Stimulated activated naive CD4-positive, alpha-beta T cell treated with Interleukin-2 at 50 U/mL for 16 hours (primary cell): ENCODE results near the gene LPO.

Experiments used
- DNase-seq: peaks from one replicate; lab custom pipeline; 2025; lab: John Stamatoyannopoulos, UW

LPO gene

GRCh38 chr17:58229384-58229783, 9.0 kb upstream of the LPO start:
- DNase-seq, result no peak

- DNase-seq, result no peak
Observed at GRCh38 chr17:58229881-58230280, 8.5 kb upstream of the LPO start.

DNA sequence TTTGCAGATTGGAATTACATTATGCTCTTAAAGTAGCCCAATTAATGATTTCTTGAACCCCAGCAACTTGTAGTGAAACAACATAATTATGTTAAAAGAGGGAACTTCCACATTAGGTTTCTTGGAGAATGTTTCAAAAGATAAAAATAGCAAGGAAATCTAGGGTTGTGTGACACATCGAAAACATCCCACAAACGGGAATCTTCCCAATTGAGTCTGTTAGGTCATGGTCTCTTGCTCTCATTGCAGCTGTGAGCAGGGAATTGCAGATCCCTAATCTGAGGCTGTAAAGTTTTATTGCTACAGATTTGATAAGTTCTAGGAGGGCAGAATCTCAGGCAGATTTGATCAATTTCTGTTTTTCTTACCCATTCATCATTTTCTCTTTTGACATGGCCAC, 6.7 kb upstream of the LPO start:
- no peak for DNase-seq

DNA sequence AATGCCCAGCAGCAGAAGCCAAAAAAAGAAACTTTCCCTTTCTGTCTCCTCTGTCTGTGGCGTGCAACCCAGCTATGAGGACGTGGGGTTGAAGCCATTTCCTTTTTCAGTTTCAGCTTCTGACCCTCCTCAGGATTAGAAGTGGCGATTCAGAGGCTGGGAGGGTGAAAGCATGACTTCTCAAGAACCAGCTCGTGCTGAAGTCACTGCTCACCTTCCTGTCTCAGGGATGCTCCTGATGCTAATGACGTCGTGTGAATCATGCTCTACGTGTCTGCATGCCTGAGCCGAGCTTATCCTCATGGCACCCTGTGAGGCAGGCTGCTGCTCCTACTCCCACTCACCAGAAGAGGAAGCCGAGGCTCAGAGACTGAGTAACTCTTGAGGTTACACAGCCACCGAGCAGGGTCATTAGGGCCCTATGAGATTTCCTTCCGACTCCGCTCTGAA, 5.7 kb upstream of the LPO start:
- DNase-seq, result no peak

- DNase-seq, result no peak
Observed at GRCh38 chr17:58233543-58233942, 4.8 kb upstream of the LPO start.

- no peak for DNase-seq
Observed at GRCh38 chr17:58234512-58234911, 3.9 kb upstream of the LPO start.

DNA sequence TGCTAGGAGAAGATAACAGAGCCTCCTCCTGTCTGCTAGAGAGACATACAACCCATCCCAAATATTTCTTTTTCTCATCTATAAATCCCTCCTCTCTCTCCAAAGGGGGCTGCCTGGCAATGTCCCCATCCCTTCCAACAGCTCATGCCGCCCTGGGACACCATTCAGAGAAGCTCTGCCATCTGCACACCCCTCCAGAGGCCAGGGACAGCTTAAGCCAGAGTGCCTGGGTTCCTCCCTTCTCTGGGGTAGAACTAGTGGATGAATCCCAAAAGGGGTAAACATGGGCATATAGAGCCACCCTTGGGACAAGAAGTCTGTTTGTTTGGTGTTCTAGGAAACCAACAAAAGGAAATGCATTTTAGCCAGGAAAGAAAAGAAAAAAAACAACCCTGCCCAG, 2.6 kb upstream of the LPO start:
- no peak for DNase-seq

DNA sequence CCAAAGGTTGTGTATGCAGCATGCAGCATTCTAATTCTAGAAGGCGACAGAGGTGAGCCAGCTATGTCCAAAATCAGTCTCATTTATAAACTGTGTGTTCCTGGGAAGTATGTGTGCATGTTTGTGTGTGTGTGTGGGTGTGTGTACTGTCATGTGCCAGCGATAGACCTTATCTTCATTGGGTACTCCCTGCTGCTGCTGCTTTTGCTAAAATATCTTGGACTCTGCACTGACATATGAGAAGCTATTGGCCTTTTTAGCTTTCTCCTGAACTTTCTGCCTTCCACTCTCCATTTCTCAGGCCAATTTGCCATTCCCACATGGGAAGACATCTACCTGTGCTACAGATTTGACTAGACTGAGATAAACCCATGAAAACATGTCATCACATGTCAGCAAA, 2.0 kb upstream of the LPO start:
- DNase-seq, result no peak

- DNase-seq, result no peak
Observed at GRCh38 chr17:58239987-58240386, 1.6 kb downstream of the LPO start.

GRCh38 chr17:58242171-58242784, 3.9 kb downstream of the LPO start:
- no peak for DNase-seq

DNA sequence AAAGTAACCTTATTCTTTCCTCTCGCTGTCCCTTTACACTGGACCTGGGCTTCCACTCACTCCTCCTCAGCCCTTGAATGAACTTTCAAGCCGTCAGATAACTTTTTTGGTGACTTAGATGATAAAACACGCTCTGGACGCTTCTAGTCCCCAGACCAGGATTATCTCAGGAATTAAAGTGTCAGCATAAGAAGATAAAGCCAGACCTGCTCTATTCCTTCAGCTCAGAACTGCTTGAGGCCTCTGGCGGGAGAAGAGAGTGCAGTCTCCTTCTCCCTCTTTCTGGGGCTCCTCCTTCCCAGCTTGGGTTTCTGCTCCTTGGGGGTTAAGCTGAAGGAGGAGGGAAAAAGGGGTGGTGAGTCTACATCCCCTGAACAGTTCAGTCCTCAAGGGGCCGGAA, 6.6 kb downstream of the LPO start:
- no peak for DNase-seq

DNA sequence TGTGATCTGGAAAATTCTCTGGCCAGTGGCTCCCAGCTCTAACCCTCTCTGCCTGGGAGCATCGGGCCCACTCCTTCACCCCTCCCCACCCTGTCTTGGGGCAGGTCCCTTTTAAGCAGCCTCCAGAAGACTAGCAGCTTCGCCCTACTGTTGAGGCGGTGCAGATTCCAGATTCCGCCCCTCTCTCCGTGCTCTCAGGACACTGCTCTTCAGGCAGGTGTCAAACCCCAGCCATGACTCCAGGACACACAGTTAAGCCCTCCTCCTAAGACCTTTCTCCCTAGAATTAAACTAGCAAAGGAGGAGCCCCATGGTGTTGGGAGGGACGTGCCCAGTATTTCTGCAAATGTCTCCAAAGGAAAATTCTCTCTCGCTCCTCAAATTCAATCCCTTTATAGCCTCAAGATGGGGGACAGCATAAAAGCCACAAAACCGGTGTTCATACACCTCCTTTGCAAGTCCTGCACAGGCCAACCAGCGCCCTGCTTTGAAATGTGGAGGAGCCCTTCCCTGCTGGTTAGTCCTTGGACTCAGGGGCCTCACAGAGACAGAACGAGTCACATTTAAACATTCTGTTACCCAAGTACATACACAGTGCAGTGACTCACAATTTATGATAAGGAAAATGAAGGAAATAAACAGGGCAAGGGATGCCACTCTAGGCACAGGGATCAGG, 7.2 kb downstream of the LPO start:
- no peak for DNase-seq

DNA sequence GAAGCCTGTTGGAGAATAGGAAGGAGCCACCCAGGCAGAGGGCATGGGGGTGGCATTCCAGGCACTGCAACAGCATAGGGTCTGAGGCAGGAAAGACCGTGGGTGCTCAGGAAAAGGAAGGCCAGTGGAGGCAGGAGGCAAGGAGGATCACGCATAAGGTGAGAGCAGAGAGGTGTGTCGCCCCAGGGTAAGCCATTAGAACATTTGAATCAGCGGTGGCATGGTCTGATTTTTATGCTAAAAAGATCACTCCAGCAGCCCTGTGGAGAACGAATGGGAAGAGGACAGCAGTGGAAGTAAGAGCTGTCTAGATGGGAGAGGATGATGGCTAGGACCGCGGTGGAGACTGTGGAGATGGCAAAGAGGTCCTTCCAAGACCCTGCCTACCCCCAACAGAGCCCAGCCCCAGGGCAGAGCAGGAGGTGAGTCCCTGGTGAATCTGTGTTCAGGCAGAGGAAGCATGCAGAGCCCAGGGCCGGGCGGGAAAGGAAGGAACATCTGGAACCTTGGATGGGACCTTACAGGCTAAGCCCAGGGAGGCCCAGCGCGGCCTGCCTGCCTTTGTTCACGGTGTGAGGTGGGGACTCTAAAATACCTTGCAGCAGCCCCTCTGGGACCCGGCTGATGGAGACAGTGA, 7.8 kb downstream of the LPO start:
- no peak for DNase-seq

GRCh38 chr17:58246781-58247180, 8.4 kb downstream of the LPO start:
- DNase-seq, result no peak

GRCh38 chr17:58247511-58248363, 9.4 kb downstream of the LPO start:
- DNase-seq, result no peak

DNA sequence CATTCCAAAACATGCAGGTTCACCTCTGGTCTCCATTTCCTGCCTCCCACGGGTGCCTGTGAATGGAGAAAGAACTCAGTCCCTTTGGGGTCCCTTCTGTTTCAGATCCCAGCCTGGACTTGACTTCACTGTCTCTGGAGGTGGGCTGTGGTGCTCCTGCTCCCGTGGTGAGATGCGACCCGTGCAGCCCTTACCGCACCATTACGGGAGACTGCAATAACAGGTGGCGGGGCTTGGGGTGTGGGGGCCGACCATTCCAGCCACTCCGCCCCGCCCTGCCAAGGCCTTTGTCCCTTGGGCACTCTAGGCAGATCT, 10.5 kb downstream of the LPO start:
- no peak for DNase-seq

GRCh38 chr17:58249270-58250133, 11.1 kb downstream of the LPO start:
- DNase-seq, result peak; percentile 70

DNA sequence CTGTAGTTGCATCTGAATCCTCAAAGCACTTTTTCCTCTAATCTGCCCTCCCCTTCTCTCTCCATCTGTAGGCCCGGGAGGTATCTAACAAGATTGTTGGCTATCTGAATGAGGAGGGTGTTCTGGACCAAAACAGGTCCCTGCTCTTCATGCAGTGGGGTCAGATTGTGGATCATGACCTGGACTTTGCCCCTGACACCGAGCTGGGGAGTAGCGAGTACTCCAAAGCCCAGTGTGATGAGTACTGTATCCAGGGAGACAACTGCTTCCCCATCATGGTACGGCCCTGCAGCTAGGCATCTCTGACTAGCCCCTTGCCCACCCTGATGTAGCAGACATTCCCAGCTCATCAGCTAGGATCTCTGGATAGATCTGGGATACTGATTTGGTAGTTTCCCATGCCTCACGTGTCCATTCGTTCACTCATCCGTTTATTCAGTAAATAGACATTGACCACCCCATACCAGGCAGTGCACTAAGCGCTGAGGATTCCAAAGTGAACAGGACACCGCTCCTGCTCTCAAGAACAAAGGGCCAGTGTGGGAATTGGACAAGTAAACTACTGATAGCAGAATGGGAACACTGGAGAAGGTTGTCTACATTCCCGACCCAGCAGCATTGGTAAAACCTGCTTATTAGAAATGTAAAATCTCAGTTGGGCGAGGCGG, 12.1 kb downstream of the LPO start:
- DNase-seq, result no peak

- no peak for DNase-seq
Observed at GRCh38 chr17:58252141-58252540, 13.8 kb downstream of the LPO start.

DNA sequence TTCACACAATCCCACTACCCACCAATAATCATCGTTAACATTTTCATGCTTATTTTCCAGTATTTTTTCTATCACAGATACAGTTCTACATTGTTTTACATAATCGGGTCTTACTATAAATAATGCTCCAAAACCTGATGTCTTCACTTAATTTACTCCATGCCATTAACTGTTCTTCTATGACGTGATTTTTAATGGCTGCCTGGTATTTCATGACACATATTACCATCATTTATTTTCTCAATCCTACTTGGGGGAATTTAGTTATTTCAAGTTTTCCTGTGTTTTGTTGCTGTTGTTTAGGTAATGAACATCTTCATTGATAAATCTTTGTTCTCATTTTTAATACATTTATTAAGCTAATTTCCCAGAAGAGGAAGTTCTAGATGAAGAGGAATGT, 14.7 kb downstream of the LPO start:
- DNase-seq, result no peak

- no peak for DNase-seq
Observed at GRCh38 chr17:58254803-58255202, 16.4 kb downstream of the LPO start.
